GM12865 (cell line): ENCODE data around the gene TBC1D2.

Experiments used
- DNase-seq: peaks from one replicate; pipeline ENCODE4 v3.0.0; 2010; ENCODE audit warnings: low read depth
- H3K4me3 ChIP-seq: 2 replicates; pipeline ENCODE4 v1.5.1; 2011; ENCODE audit warnings: mild to moderate bottlenecking, low read depth, low read length, control low read depth
- TF ChIP-seq, protein P1 (sequence below): IDR thresholded peaks from 2 replicates; pipeline ENCODE4 v1.5.1; 2011; ENCODE audit warnings: low read length, control low read depth, low read depth, inconsistent platforms; ENCODE audit not compliant: insufficient read depth; ENCODE audit errors: missing control alignments

TBC1D2 gene

DNA sequence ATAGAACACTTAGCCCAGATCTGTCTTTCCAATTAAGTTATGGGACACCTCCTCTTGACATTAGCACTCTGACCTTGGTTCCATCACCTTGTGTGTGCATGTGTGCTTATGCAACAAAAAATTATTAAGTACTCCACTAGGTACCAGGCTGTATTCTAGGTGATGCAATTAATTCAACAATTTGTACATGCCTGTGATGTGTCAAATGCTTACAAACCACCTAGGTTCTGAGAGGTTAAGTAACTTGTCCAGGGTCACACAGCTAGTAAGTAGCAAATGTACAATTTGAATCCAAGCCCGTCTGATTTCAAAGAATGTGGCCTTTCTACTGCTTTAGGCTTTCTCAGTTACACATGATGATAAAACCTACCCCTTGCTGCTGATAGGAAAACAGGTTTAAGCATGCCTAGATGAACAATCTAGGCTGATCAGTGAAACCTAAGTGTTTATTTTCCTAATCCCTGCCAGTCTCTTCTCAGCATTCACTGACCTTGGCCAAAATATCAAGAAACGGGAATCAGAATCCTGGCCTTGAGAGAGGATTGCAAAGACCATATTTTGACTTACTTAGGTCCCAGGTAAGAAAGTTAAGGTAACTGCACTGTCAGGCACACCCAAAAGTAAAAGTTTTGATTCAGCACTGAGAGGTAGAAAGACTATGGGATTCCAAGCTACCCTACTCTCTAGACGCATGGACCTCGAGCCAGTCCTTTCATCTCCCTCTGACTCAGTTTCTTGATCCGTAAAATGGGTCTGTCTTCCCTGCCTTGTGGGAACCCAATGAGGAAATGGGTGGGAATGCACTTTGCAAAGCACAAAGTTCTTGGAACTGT, 1.0 kb downstream of the TBC1D2 start:
- TF ChIP-seq, protein P1, sequence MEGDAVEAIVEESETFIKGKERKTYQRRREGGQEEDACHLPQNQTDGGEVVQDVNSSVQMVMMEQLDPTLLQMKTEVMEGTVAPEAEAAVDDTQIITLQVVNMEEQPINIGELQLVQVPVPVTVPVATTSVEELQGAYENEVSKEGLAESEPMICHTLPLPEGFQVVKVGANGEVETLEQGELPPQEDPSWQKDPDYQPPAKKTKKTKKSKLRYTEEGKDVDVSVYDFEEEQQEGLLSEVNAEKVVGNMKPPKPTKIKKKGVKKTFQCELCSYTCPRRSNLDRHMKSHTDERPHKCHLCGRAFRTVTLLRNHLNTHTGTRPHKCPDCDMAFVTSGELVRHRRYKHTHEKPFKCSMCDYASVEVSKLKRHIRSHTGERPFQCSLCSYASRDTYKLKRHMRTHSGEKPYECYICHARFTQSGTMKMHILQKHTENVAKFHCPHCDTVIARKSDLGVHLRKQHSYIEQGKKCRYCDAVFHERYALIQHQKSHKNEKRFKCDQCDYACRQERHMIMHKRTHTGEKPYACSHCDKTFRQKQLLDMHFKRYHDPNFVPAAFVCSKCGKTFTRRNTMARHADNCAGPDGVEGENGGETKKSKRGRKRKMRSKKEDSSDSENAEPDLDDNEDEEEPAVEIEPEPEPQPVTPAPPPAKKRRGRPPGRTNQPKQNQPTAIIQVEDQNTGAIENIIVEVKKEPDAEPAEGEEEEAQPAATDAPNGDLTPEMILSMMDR, result no peak
- DNase-seq, result no peak
- H3K4me3 ChIP-seq, result peak overlapping the region; percentile 89

DNA sequence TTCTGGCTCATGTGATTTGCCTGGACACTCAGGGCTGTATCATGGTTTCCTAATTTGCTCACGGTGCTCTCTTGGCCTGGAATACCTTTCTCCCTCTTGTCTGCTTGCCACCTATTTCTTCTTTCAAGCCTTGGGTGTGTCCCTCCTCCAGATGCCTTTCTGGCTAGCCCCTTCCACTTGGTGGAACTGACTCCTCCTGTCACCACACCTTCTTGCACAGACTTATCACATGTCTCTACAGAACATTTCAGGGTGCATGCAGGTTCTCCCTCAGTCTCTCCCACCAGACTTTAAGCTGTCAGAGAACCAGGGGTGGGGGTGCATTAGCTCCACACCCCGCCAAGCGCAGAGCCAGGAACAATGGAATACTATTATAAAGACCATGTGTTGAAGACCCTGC, 1.9 kb downstream of the TBC1D2 start:
- no peak overlapping the region for H3K4me3 ChIP-seq
- DNase-seq, result no peak
- TF ChIP-seq, protein P1, result no peak

- no peak for DNase-seq
- no peak overlapping the region for H3K4me3 ChIP-seq
- TF ChIP-seq, protein P1, result no peak
These were observed 3.9 kb downstream of the TBC1D2 start for GRCh38 chr9:98251551-98251950.

- TF ChIP-seq, protein P1, result no peak
- no peak overlapping the region for H3K4me3 ChIP-seq
- DNase-seq, result no peak
These were observed 5.7 kb downstream of the TBC1D2 start for GRCh38 chr9:98249771-98250170.

DNA sequence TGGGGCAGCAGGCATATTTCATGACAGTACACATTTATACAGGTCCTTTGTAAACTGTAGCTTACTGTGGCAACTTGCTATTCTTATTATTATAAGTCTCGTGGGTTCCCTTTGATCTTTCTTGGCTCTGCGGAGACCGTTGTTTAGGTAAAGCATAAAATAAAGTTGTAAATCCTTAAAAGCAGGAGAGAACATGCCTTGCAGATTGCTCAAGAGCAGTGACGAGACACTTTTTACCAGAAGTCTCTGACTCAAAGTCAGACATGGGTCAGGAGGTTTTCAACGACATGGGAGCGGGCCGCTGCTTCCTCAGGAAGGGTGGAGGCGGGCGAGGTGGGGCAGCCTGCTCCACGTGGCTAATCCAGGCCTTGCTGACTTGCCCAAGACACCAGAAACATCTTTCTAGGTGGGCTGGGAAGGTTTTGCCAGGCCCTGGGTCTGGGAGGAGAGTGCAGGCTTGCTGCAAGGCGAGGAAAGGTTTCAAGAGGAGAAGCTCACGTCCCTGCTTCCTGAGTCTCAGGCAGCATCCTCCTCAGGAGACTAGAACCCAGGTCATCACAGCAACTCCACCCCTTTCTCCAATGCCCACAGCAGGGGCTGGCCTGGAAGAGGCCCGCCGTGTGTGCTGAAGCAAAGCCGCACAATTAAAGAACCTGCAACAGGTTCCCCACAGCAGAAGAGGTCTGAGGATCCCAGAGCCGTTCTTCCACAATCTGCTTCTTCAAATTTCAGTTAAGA, 6.5 kb downstream of the TBC1D2 start:
- TF ChIP-seq, protein P1, result no peak
- no peak overlapping the region for H3K4me3 ChIP-seq
- DNase-seq, result no peak

GRCh38 chr9:98247831-98248657, 7.4 kb downstream of the TBC1D2 start:
- no peak overlapping the region for H3K4me3 ChIP-seq

More at GRCh38 chr9:98247831-98248657, 7.4 kb downstream of the TBC1D2 start:
- DNase-seq, result no peak
- TF ChIP-seq, protein P1, result no peak
